Ascending aorta (tissue), 2 donors: Measurements from ENCODE around the gene FOXP1. TPM values are rescaled to one million over a fixed set of nuclear protein-coding genes. Genes with fewer than 3 reads are reported as not detected.

Experiments
- DNase-seq, 2 donors: peaks; one replicate each; pipeline ENCODE4 v3.0.0-alpha.2; 2019; ENCODE audit warnings: low spot score in 2 of 2
- H3K27ac ChIP-seq, 2 donors: fragments of 200-600 bp; sonication (generic); one replicate each; pipeline ENCODE4 v1.5.1; 2016 to 2017; ENCODE audit warnings: mild to moderate bottlenecking in 1 of 2
- H3K27me3 ChIP-seq: fragments of 200-600 bp; sonication (generic); one replicate; pipeline ENCODE4 v1.5.1; 2017
- H3K36me3 ChIP-seq, 2 donors: fragments of 200-600 bp; sonication (generic); one replicate each; pipeline ENCODE4 v1.5.1; 2016
- H3K4me1 ChIP-seq, 2 donors: fragments of 200-600 bp; sonication (generic); one replicate each; pipeline ENCODE4 v1.5.1; 2016 to 2017; ENCODE audit warnings: mild to moderate bottlenecking in 1 of 2
- H3K4me3 ChIP-seq, 2 donors: fragments of 200-600 bp; sonication (generic); one replicate each; pipeline ENCODE4 v1.5.1; 2016 to 2017; ENCODE audit warnings: mild to moderate bottlenecking in 1 of 2
- H3K9me3 ChIP-seq, 2 donors: fragments of 200-600 bp; sonication (generic); one replicate each; pipeline ENCODE4 v1.5.1; 2016
- intact Hi-C: fragments of 100-400 bp; cut with DNase I; formaldehyde crosslinking; loops from one replicate; pipeline ENCODE4 v1.15.1; 2023
- total RNA-seq: library from RNA; depleted of rRNA; stranded (reverse); fragments of >200 nt; gene quantifications from one replicate; pipeline ENCODE4 v1.1.0, GENCODE V29; 2016
- TF ChIP-seq, protein P1 (sequence below), 3 experiments: fragments of 200-600 bp in 2 of 3; fragments of 450-650 bp in 1 of 3; sonication (generic) in 2 of 3; IDR thresholded peaks; one replicate each; pipeline ENCODE4 v1.5.1; 2016 to 2019; ENCODE audit warnings: antibody characterized with exemption in 3 of 3, mild to moderate bottlenecking in 1 of 3, moderate library complexity in 1 of 3

The FOXP1 gene
- total RNA-seq, 1 donor from 2014 or later, result 171 TPM

DNA sequence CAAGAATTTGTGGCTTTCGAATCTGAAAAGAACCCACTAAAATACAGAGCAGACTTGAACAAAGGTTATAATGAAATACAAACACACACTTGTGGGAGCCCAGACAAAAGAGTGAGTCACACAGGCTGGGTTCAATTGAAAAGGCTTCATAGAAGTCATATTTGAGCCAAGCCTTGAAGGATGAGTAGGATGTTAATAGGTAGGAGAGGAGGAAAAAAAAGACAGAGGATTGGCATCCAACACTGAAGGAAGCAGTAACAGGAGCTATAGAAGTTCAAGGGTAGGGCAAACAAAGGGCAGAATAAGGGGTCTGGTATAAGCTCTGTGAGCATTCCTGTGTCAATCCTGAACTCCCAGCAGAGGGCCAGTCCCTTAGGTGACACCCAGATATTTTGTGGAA is 325.4 kb downstream of the FOXP1 start:
- intact Hi-C loops, result no loop called here

GRCh38 chr3:71255498-71255897 is 328.0 kb downstream of the FOXP1 start:
- Histone ChIP-seq H3K9me3 (no peaks in the 10 kb centered on the region), H3K27ac (no peak overlapping the region), H3K4me3 (no peak overlapping the region), H3K36me3 (no peaks in the 10 kb centered on the region), H3K4me1 (peaks cover 0 to 10% of the 10 kb centered on the region in 2 donors), H3K27me3 (no peaks in the 10 kb centered on the region)
- TF ChIP-seq, protein P1, sequence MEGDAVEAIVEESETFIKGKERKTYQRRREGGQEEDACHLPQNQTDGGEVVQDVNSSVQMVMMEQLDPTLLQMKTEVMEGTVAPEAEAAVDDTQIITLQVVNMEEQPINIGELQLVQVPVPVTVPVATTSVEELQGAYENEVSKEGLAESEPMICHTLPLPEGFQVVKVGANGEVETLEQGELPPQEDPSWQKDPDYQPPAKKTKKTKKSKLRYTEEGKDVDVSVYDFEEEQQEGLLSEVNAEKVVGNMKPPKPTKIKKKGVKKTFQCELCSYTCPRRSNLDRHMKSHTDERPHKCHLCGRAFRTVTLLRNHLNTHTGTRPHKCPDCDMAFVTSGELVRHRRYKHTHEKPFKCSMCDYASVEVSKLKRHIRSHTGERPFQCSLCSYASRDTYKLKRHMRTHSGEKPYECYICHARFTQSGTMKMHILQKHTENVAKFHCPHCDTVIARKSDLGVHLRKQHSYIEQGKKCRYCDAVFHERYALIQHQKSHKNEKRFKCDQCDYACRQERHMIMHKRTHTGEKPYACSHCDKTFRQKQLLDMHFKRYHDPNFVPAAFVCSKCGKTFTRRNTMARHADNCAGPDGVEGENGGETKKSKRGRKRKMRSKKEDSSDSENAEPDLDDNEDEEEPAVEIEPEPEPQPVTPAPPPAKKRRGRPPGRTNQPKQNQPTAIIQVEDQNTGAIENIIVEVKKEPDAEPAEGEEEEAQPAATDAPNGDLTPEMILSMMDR (IDR thresholded peaks at IDR 0.05), result no peak
- intact Hi-C loops, result no loop called here
- DNase-seq, result no peak

More for the DNA sequence above, 325.4 kb downstream of the FOXP1 start:
- DNase-seq, result no peak
- H3K4me3 ChIP-seq, result no peak overlapping the region
- H3K36me3 ChIP-seq, result no peaks in the 10 kb centered on the region
- TF ChIP-seq, protein P1 (IDR thresholded peaks at IDR 0.05), result no peak
- H3K27me3 ChIP-seq, result no peaks in the 10 kb centered on the region
- peaks cover 0 to 10% of the 10 kb centered on the region in 2 donors for H3K4me1 ChIP-seq
- H3K27ac ChIP-seq, result peak overlapping the region in 1 of 2 donors; percentile 14
- no peaks in the 10 kb centered on the region for H3K9me3 ChIP-seq

DNA sequence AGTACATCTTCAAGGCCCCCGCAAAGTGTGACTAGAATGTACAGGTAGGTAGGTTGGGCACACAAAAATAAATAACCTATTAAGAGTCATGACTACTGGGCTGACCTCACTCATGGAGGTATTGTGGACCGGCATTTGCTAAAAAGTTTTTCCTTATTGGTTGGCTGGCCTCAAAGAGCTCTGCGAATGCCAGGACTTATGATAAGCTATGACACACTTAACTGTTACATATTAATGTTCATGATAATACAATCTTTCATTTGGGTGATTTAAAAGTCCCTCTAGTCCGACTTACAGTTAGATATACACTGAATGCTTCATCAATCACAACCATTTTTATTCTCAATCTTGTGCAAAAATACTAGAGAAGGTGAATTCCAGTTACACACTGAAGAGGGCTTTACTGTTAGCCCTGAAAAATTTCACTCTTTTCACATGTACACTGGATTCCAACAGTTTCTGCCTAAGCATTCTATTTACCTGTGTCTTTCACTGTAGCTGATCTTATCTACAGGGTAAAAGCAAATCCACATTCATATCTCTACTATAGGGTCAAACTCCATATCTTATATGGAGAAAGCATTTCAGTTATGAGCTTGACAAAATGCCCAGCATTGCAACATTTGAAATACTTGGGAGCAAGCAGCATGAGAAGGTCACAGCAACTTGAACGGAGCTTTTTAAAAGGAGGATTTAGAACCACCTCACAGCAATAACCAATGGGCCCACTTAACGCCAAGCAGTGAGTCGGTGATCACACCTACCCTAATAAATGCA is 329.1 kb downstream of the FOXP1 start:
- TF ChIP-seq, protein P1 (IDR thresholded peaks at IDR 0.05), result no peak
- H3K27ac ChIP-seq, result peak overlapping the region in 1 of 2 donors; percentile 24
- DNase-seq, result peak in 1 of 2 donors; percentile 62
- intact Hi-C loops, result no loop called here
- H3K9me3 ChIP-seq, result no peaks in the 10 kb centered on the region
- H3K4me3 ChIP-seq, result no peak overlapping the region
- H3K4me1 ChIP-seq, result peaks cover 0 to 13% of the 10 kb centered on the region in 2 donors
- no peaks in the 10 kb centered on the region for H3K27me3 ChIP-seq
- H3K36me3 ChIP-seq, result no peaks in the 10 kb centered on the region

- peaks cover 0 to 20% of the 10 kb centered on the region in 2 donors for H3K4me1 ChIP-seq
- TF ChIP-seq, protein P1 (IDR thresholded peaks at IDR 0.05), result no peak
- H3K27me3 ChIP-seq, result no peaks in the 10 kb centered on the region
- DNase-seq, result no peak
- no peak overlapping the region for H3K27ac ChIP-seq
- intact Hi-C loops, result no loop called here
- no peaks in the 10 kb centered on the region for H3K36me3 ChIP-seq
- no peaks in the 10 kb centered on the region for H3K9me3 ChIP-seq
- H3K4me3 ChIP-seq, result no peak overlapping the region
These were observed 330.4 kb downstream of the FOXP1 start for GRCh38 chr3:71253169-71253568.

GRCh38 chr3:71252466-71252865 is 331.1 kb downstream of the FOXP1 start:
- intact Hi-C loops, result no loop called here
- TF ChIP-seq, protein P1 (IDR thresholded peaks at IDR 0.05), result no peak
- H3K36me3 ChIP-seq, result no peaks in the 10 kb centered on the region
- H3K9me3 ChIP-seq, result no peaks in the 10 kb centered on the region
- no peak overlapping the region for H3K4me3 ChIP-seq
- peak in 1 of 2 donors; percentile 62 for DNase-seq
- H3K4me1 ChIP-seq, result peaks cover 0 to 20% of the 10 kb centered on the region in 2 donors
- peak overlapping the region in 1 of 2 donors; percentile 25 for H3K27ac ChIP-seq
- no peaks in the 10 kb centered on the region for H3K27me3 ChIP-seq
